ENCODE data around the gene ARID4B. TPM values are rescaled to one million over a fixed set of nuclear protein-coding genes. Genes with fewer than 3 reads are reported as not detected.

The ARID4B gene
- total RNA-seq, 1 donor from 2014 or later, result 68.8 TPM

DNA sequence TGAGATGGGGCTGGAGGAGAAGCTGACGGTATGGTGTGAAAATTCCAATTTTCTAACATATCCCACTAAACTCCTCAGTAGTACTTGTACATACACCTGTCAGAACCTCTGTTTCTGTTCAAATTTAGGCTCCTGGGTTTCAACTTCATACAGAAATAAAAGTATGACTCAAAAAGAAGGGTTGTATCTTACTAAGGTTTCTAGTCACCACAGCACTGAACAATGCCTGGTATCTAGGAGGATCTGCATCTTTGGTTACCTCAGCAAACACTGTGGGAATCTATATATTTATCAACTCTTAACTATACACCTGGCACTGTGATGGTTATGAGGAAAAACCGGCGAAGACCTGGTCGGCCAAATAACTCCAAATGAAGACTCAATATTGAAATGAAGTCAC is 180.7 kb downstream of the ARID4B start:
- no peaks in the 10 kb centered on the region for H3K4me1 Mint-ChIP-seq (ENCODE audit: low read depth)
- no peak overlapping the region for H3K4me3 Mint-ChIP-seq (ENCODE audit: low read depth)
- H3K27ac Mint-ChIP-seq, result no peak overlapping the region
- no peaks in the 10 kb centered on the region for H3K9me3 Mint-ChIP-seq (ENCODE audit: low read depth)
- no peaks in the 10 kb centered on the region for H3K27me3 Mint-ChIP-seq
- TF ChIP-seq, protein P1, sequence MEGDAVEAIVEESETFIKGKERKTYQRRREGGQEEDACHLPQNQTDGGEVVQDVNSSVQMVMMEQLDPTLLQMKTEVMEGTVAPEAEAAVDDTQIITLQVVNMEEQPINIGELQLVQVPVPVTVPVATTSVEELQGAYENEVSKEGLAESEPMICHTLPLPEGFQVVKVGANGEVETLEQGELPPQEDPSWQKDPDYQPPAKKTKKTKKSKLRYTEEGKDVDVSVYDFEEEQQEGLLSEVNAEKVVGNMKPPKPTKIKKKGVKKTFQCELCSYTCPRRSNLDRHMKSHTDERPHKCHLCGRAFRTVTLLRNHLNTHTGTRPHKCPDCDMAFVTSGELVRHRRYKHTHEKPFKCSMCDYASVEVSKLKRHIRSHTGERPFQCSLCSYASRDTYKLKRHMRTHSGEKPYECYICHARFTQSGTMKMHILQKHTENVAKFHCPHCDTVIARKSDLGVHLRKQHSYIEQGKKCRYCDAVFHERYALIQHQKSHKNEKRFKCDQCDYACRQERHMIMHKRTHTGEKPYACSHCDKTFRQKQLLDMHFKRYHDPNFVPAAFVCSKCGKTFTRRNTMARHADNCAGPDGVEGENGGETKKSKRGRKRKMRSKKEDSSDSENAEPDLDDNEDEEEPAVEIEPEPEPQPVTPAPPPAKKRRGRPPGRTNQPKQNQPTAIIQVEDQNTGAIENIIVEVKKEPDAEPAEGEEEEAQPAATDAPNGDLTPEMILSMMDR (IDR thresholded peaks at IDR 0.05; ENCODE audit: unreplicated experiment), result no peak
- H3K36me3 Mint-ChIP-seq (ENCODE audit: insufficient read depth), result peaks cover 29% of the 10 kb centered on the region
- DNase-seq (ENCODE audit: low spot score, unreplicated experiment), result no peak

DNA sequence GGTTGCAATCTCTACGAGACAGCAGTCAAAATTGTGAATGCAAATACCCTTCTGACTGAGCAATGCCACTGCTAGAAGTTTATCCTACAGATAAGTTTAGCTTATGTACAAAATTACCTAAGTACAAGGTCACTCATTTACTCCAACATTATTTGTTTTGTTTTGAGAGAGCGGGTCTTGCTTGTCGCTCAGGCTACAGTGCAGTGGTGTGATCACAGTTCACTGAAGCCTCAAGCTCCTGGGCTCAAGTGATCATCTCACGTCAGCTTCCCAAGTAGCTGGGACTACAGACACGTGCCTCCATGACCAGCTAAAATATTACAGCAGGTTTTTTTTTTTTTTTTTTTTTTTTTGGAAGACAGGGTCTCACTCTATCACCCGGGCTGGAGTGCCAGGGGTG is 182.3 kb downstream of the ARID4B start:
- Mint-ChIP-seq H3K4me3 (ENCODE audit: low read depth) (no peak overlapping the region), H3K27ac (no peak overlapping the region), H3K27me3 (no peaks in the 10 kb centered on the region), H3K9me3 (ENCODE audit: low read depth) (no peaks in the 10 kb centered on the region), H3K36me3 (ENCODE audit: insufficient read depth) (peaks cover 31% of the 10 kb centered on the region), H3K4me1 (ENCODE audit: low read depth) (no peaks in the 10 kb centered on the region)
- DNase-seq (ENCODE audit: low spot score, unreplicated experiment), result no peak
- TF ChIP-seq, protein P1 (IDR thresholded peaks at IDR 0.05; ENCODE audit: unreplicated experiment), result no peak

DNA sequence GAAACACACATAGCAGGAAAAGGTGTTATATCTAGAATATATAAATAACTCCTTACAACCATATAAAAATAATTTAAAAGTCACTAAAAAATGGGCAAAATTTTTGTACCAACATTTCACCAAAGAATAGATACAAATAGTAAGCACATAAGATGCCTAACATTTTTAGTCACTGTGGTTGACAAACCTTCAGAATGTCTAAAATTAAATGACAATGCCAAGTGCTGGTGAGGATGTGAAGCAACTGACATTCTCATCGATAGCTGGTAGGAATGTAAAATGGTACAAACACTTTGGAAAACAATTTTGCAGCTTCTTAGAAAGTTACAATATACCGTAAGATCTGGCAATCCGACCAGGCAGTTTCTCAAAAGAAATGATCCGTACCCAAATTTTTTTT is 185.0 kb downstream of the ARID4B start:
- TF ChIP-seq, protein P1 (IDR thresholded peaks at IDR 0.05; ENCODE audit: unreplicated experiment), result no peak
- Mint-ChIP-seq H3K27me3 (no peaks in the 10 kb centered on the region), H3K27ac (no peak overlapping the region), H3K4me1 (ENCODE audit: low read depth) (no peaks in the 10 kb centered on the region), H3K4me3 (ENCODE audit: low read depth) (no peak overlapping the region), H3K36me3 (ENCODE audit: insufficient read depth) (peaks cover 33% of the 10 kb centered on the region), H3K9me3 (ENCODE audit: low read depth) (no peaks in the 10 kb centered on the region)
- no peak for DNase-seq (ENCODE audit: low spot score, unreplicated experiment)

DNA sequence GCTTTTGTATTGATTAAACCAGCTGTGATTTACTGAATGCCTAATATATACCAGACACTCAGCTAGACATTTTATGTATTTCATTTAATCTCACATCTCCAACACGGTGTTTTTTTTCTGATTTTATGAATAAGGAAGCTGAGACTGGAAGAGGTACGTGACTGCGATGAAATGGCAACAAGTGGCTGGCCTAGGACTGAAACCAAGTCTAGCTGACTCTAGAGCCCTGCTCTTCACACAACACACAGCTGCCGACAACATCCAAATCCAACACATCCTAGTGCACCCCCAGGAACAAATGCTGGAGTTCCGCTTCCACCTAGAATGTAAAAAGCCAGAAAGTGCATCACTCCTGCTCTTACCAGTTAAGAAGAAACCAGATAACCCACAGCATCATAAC is 188.7 kb downstream of the ARID4B start:
- TF ChIP-seq, protein P1 (IDR thresholded peaks at IDR 0.05; ENCODE audit: unreplicated experiment), result no peak
- no peak overlapping the region for H3K4me3 Mint-ChIP-seq (ENCODE audit: low read depth)
- DNase-seq (ENCODE audit: low spot score, unreplicated experiment), result no peak
- H3K9me3 Mint-ChIP-seq (ENCODE audit: low read depth), result no peaks in the 10 kb centered on the region
- H3K36me3 Mint-ChIP-seq (ENCODE audit: insufficient read depth), result peaks cover 51% of the 10 kb centered on the region
- H3K27me3 Mint-ChIP-seq, result no peaks in the 10 kb centered on the region
- H3K27ac Mint-ChIP-seq, result peak overlapping the region; percentile 74
- no peaks in the 10 kb centered on the region for H3K4me1 Mint-ChIP-seq (ENCODE audit: low read depth)

DNA sequence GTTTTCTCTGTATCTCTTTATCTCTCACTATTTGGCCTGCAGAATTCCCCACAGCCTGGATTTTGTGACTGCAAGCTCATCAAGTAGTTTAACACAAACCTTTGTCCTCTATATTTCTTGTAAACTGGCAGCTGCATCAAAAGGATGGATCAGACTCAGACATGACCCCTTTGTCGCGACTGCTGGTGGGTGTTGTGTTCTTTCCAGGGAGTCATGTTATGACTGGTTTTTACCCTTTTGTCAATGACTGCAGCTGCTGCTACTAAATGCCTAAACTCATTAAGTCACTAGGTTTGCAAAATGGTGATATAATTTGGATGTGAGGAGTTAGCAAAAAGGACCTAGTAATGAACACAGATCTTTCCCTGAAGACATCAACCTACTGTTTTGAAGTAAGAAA is 189.2 kb downstream of the ARID4B start:
- Mint-ChIP-seq H3K27ac (peak overlapping the region; percentile 54), H3K4me1 (ENCODE audit: low read depth) (no peaks in the 10 kb centered on the region)
- DNase-seq (ENCODE audit: low spot score, unreplicated experiment), result no peak

More for the DNA sequence above, 189.2 kb downstream of the ARID4B start:
- Mint-ChIP-seq H3K27me3 (no peaks in the 10 kb centered on the region), H3K4me3 (ENCODE audit: low read depth) (no peak overlapping the region), H3K9me3 (ENCODE audit: low read depth) (no peaks in the 10 kb centered on the region), H3K36me3 (ENCODE audit: insufficient read depth) (peaks cover 52% of the 10 kb centered on the region)
- TF ChIP-seq, protein P1 (IDR thresholded peaks at IDR 0.05; ENCODE audit: unreplicated experiment), result no peak

Data from progenitor cell of endocrine pancreas (in vitro differentiated cells).